Measurements from ENCODE around the gene PDE9A. TPM values are rescaled to one million over a fixed set of nuclear protein-coding genes. Genes with fewer than 3 reads are reported as not detected.
A peak's percentile ranks its signal among the peaks of the same experiment; 100 is the strongest.

The PDE9A gene
- total RNA-seq, 1 experiment from 2014 or later: 14.9 TPM

- Histone ChIP-seq H3K27me3 (no peaks in the 10 kb centered on the region), H3K27ac (no peak overlapping the region), H3K4me1 (peaks cover 21% of the 10 kb centered on the region; the same call in 1 of the 2 replicates), H3K36me3 (no peaks in the 10 kb centered on the region), H3K4me3 (peak overlapping the region; percentile 74), H3K9me3 (replicated peaks) (no peaks in the 10 kb centered on the region)
- no peak for DNase-seq
Observed at GRCh38 chr21:42654913-42655795, 1.7 kb downstream of the PDE9A start.

GRCh38 chr21:42655796-42656770 is 2.7 kb downstream of the PDE9A start:
- Histone ChIP-seq H3K36me3 (no peaks in the 10 kb centered on the region), H3K4me3 (no peak overlapping the region), H3K27ac (no peak overlapping the region), H3K4me1 (peaks cover 23% of the 10 kb centered on the region; the same call in 1 of the 2 replicates), H3K27me3 (no peaks in the 10 kb centered on the region), H3K9me3 (replicated peaks) (no peaks in the 10 kb centered on the region)
- DNase-seq: no peak

- no peak overlapping the region for H3K27ac ChIP-seq
- H3K4me3 ChIP-seq: no peak overlapping the region
- no peaks in the 10 kb centered on the region for H3K9me3 ChIP-seq (replicated peaks)
- H3K4me1 ChIP-seq: peaks cover 23% of the 10 kb centered on the region; the same call in 1 of the 2 replicates
- H3K36me3 ChIP-seq: no peaks in the 10 kb centered on the region
- no peak for DNase-seq
- H3K27me3 ChIP-seq: no peaks in the 10 kb centered on the region
Observed at GRCh38 chr21:42656872-42657271, 3.5 kb downstream of the PDE9A start.

GRCh38 chr21:42657676-42658319 is 4.4 kb downstream of the PDE9A start:
- Histone ChIP-seq H3K27me3 (no peaks in the 10 kb centered on the region), H3K4me3 (no peak overlapping the region), H3K9me3 (replicated peaks) (no peaks in the 10 kb centered on the region), H3K36me3 (peaks cover 5% of the 10 kb centered on the region; the same call in 1 of the 2 replicates), H3K27ac (no peak overlapping the region), H3K4me1 (peaks cover 21% of the 10 kb centered on the region; the same call in 1 of the 2 replicates)
- no peak for DNase-seq

- Histone ChIP-seq H3K4me1 (peaks cover 20% of the 10 kb centered on the region; the same call in 1 of the 2 replicates), H3K4me3 (no peak overlapping the region), H3K27me3 (no peaks in the 10 kb centered on the region), H3K9me3 (replicated peaks) (no peaks in the 10 kb centered on the region), H3K36me3 (peaks cover 8% of the 10 kb centered on the region; the same call in 1 of the 2 replicates), H3K27ac (no peak overlapping the region)
- DNase-seq: no peak
Observed at GRCh38 chr21:42658320-42659105, 5.1 kb downstream of the PDE9A start.

- no peaks in the 10 kb centered on the region for H3K27me3 ChIP-seq
- H3K4me3 ChIP-seq: no peak overlapping the region
- H3K36me3 ChIP-seq: peaks cover 8% of the 10 kb centered on the region; the same call in 1 of the 2 replicates
- peaks cover 20% of the 10 kb centered on the region; the same call in 1 of the 2 replicates for H3K4me1 ChIP-seq
- peak in 1 of 2 experiments; percentile 43 for DNase-seq
- no peak overlapping the region; the same call in 1 of the 2 replicates for H3K27ac ChIP-seq
- no peaks in the 10 kb centered on the region for H3K9me3 ChIP-seq (replicated peaks)
Observed at GRCh38 chr21:42659416-42660117, 6.1 kb downstream of the PDE9A start.

GRCh38 chr21:42660118-42660470 is 6.7 kb downstream of the PDE9A start:
- Histone ChIP-seq H3K27me3 (no peaks in the 10 kb centered on the region), H3K27ac (no peak overlapping the region; the same call in 1 of the 2 replicates), H3K4me1 (peaks cover 18% of the 10 kb centered on the region; the same call in 1 of the 2 replicates), H3K36me3 (peaks cover 8% of the 10 kb centered on the region; the same call in 1 of the 2 replicates), H3K9me3 (replicated peaks) (no peaks in the 10 kb centered on the region), H3K4me3 (no peak overlapping the region)
- DNase-seq: peak in 1 of 2 experiments; percentile 37

GRCh38 chr21:42661688-42662429 is 8.4 kb downstream of the PDE9A start:
- Histone ChIP-seq H3K4me3 (no peak overlapping the region), H3K4me1 (peaks cover 17% of the 10 kb centered on the region; the same call in 1 of the 2 replicates), H3K27me3 (no peaks in the 10 kb centered on the region), H3K9me3 (replicated peaks) (no peaks in the 10 kb centered on the region), H3K36me3 (peaks cover 8% of the 10 kb centered on the region), H3K27ac (no peak overlapping the region)
- no peak for DNase-seq

- Histone ChIP-seq H3K9me3 (replicated peaks) (no peaks in the 10 kb centered on the region), H3K27me3 (no peaks in the 10 kb centered on the region), H3K4me1 (peaks cover 17% of the 10 kb centered on the region; the same call in 1 of the 2 replicates), H3K4me3 (no peak overlapping the region), H3K36me3 (peaks cover 8% of the 10 kb centered on the region), H3K27ac (no peak overlapping the region)
- no peak for DNase-seq
Observed at GRCh38 chr21:42662430-42663199, 9.2 kb downstream of the PDE9A start.

GRCh38 chr21:42663200-42663750 is 9.9 kb downstream of the PDE9A start:
- no peak overlapping the region for H3K27ac ChIP-seq
- H3K36me3 ChIP-seq: peaks cover 8% of the 10 kb centered on the region
- H3K4me1 ChIP-seq: peaks cover 17% of the 10 kb centered on the region; the same call in 1 of the 2 replicates
- H3K9me3 ChIP-seq (replicated peaks): no peaks in the 10 kb centered on the region
- H3K4me3 ChIP-seq: no peak overlapping the region
- H3K27me3 ChIP-seq: no peaks in the 10 kb centered on the region
- DNase-seq: no peak

GRCh38 chr21:42663860-42664535 is 10.6 kb downstream of the PDE9A start:
- Histone ChIP-seq H3K9me3 (replicated peaks) (no peaks in the 10 kb centered on the region), H3K27me3 (no peaks in the 10 kb centered on the region), H3K4me1 (peaks cover 12% of the 10 kb centered on the region; the same call in 1 of the 2 replicates), H3K36me3 (peaks cover 8% of the 10 kb centered on the region), H3K4me3 (no peak overlapping the region), H3K27ac (no peak overlapping the region)
- no peak for DNase-seq
